Colonic mucosa (tissue), 4 donors: ENCODE data around the gene RIMBP2. TPM values are rescaled to one million over a fixed set of nuclear protein-coding genes. Genes with fewer than 3 reads are reported as not detected.

Experiments used
- DNase-seq: peaks from one replicate; pipeline ENCODE4 v3.0.0-alpha.2; 2020
- H3K27ac ChIP-seq: fragments of 200-600 bp; one replicate; pipeline ENCODE4 v1.8.0; 2021
- H3K27me3 ChIP-seq: fragments of 200-600 bp; one replicate; pipeline ENCODE4 v1.8.0; 2021
- H3K36me3 ChIP-seq: fragments of 200-600 bp; one replicate; pipeline ENCODE4 v1.8.0; 2021
- H3K4me1 ChIP-seq: fragments of 200-600 bp; one replicate; pipeline ENCODE4 v1.8.0; 2021; ENCODE audit warnings: mild to moderate bottlenecking
- H3K4me3 ChIP-seq: fragments of 200-600 bp; one replicate; pipeline ENCODE4 v1.8.0; 2021
- H3K9ac ChIP-seq, 2 donors: one replicate each; pipeline ENCODE4 v1.7.0; 2013; ENCODE audit warnings: control low read depth in 2 of 2, low read depth in 2 of 2, low read length in 2 of 2
- H3K9me3 ChIP-seq: fragments of 200-600 bp; one replicate; pipeline ENCODE4 v1.8.0; 2021
- CTCF ChIP-seq: fragments of 200-600 bp; IDR thresholded peaks from one replicate; pipeline ENCODE4 v1.8.0; 2022; ENCODE audit warnings: antibody characterized with exemption, mild to moderate bottlenecking
- intact Hi-C: fragments of 100-400 bp; cut with DNase I; formaldehyde crosslinking; loops from one replicate; pipeline ENCODE4 v1.14.1; 2022
- total RNA-seq, 2 donors: library from RNA; stranded (reverse); fragmentation: NEBNext Ultra II Directional in 1 of 2; extraction: Animal tissue kit (Norgen Biotek cat#: 25700) in 1 of 2; gene quantifications; one replicate each; pipeline ENCODE4 v1.2.1, GENCODE V29; 2021
- donor health status: healthy.
- donor health status: DM: no; HTN: no; CAD: no.
- donor health status: DM: no; HTN: no; CAD: no.

Gene RIMBP2
- total RNA-seq, 2 donors from 2014 or later, result 4.8 to 5.6 TPM

GRCh38 chr12:130729344-130729743 is 13.2 kb upstream of the RIMBP2 start:
- Histone ChIP-seq H3K9ac (no peak overlapping the region), H3K4me1 (no peaks in the 10 kb centered on the region), H3K4me3 (no peak overlapping the region), H3K36me3 (no peaks in the 10 kb centered on the region), H3K27ac (no peak overlapping the region), H3K9me3 (no peaks in the 10 kb centered on the region), H3K27me3 (no peaks in the 10 kb centered on the region)
- DNase-seq, result no peak
- intact Hi-C loops, result no loop called here
- no peak for TF ChIP-seq CTCF

GRCh38 chr12:130728158-130729058 is 12.3 kb upstream of the RIMBP2 start:
- DNase-seq, result no peak
- Histone ChIP-seq H3K36me3 (no peaks in the 10 kb centered on the region), H3K4me1 (no peaks in the 10 kb centered on the region), H3K4me3 (no peak overlapping the region), H3K27ac (no peak overlapping the region), H3K9ac (no peak overlapping the region), H3K27me3 (no peaks in the 10 kb centered on the region), H3K9me3 (no peaks in the 10 kb centered on the region)
- no peak for TF ChIP-seq CTCF
- intact Hi-C loops, result no loop called here

GRCh38 chr12:130719263-130719859 is 3.3 kb upstream of the RIMBP2 start:
- Histone ChIP-seq H3K4me3 (no peak overlapping the region), H3K36me3 (no peaks in the 10 kb centered on the region), H3K27ac (no peak overlapping the region), H3K9me3 (no peaks in the 10 kb centered on the region), H3K27me3 (peaks cover 14% of the 10 kb centered on the region), H3K9ac (no peak overlapping the region), H3K4me1 (no peaks in the 10 kb centered on the region)
- no peak for TF ChIP-seq CTCF
- intact Hi-C loops, result no loop called here
- no peak for DNase-seq

GRCh38 chr12:130717752-130718151 is 1.7 kb upstream of the RIMBP2 start:
- no peak for DNase-seq
- H3K9ac ChIP-seq, result no peak overlapping the region
- H3K4me3 ChIP-seq, result no peak overlapping the region
- TF ChIP-seq CTCF, result no peak
- intact Hi-C loops, result no loop called here
- H3K27ac ChIP-seq, result no peak overlapping the region
- H3K4me1 ChIP-seq, result no peaks in the 10 kb centered on the region
- peaks cover 21% of the 10 kb centered on the region for H3K27me3 ChIP-seq
- no peaks in the 10 kb centered on the region for H3K36me3 ChIP-seq
- H3K9me3 ChIP-seq, result no peaks in the 10 kb centered on the region

- no peaks in the 10 kb centered on the region for H3K4me1 ChIP-seq
- intact Hi-C loops, result no loop called here
- no peak overlapping the region for H3K4me3 ChIP-seq
- no peaks in the 10 kb centered on the region for H3K36me3 ChIP-seq
- H3K27ac ChIP-seq, result no peak overlapping the region
- no peaks in the 10 kb centered on the region for H3K9me3 ChIP-seq
- no peak for TF ChIP-seq CTCF
- no peak overlapping the region for H3K9ac ChIP-seq
- DNase-seq, result no peak
- peaks cover 21% of the 10 kb centered on the region for H3K27me3 ChIP-seq
Measured at GRCh38 chr12:130716969-130717366, 869 bp upstream of the RIMBP2 start.
